ENCODE data around the gene FUT2. TPM values are rescaled to one million over a fixed set of nuclear protein-coding genes. Genes with fewer than 3 reads are reported as not detected.
"Not testable (repeated sequence)": the region's sequence is repeated elsewhere in the genome, so short reads cannot be mapped to it uniquely, and the experiment has no call there.

The FUT2 gene
- total RNA-seq, 6 experiments from 2014 or later, result not detected

DNA sequence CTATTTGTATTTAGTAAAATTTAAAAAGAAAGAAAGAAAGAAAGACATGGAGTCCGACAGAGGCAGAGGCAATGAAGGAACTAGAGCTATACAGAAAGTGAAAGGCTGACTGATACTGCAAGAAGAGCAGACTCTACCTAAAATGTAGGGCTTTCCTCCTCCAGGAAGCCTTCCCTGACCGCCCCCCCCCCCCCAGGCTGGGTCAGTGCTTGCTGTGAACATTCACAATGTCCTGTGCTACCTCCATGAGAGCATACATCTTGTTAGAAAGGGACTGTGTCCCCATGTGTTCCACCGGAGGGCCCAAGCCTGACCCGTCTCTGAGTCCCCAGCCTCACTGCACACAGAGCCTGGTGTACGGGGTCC is 44.1 kb upstream of the FUT2 start:
- DNase-seq, result no peak
- Mint-ChIP-seq H3K27me3 (ENCODE audit: insufficient read depth) (peaks cover 7% of the 10 kb centered on the region), H3K9me3 (no peaks in the 10 kb centered on the region), H3K4me3 (no peak overlapping the region), H3K4me1 (ENCODE audit: low read depth) (peaks cover 16% of the 10 kb centered on the region), H3K36me3 (ENCODE audit: low read depth) (no peaks in the 10 kb centered on the region), H3K27ac (no peak overlapping the region)
- TF ChIP-seq, protein P1, sequence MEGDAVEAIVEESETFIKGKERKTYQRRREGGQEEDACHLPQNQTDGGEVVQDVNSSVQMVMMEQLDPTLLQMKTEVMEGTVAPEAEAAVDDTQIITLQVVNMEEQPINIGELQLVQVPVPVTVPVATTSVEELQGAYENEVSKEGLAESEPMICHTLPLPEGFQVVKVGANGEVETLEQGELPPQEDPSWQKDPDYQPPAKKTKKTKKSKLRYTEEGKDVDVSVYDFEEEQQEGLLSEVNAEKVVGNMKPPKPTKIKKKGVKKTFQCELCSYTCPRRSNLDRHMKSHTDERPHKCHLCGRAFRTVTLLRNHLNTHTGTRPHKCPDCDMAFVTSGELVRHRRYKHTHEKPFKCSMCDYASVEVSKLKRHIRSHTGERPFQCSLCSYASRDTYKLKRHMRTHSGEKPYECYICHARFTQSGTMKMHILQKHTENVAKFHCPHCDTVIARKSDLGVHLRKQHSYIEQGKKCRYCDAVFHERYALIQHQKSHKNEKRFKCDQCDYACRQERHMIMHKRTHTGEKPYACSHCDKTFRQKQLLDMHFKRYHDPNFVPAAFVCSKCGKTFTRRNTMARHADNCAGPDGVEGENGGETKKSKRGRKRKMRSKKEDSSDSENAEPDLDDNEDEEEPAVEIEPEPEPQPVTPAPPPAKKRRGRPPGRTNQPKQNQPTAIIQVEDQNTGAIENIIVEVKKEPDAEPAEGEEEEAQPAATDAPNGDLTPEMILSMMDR (IDR thresholded peaks at IDR 0.05), result no peak

DNA sequence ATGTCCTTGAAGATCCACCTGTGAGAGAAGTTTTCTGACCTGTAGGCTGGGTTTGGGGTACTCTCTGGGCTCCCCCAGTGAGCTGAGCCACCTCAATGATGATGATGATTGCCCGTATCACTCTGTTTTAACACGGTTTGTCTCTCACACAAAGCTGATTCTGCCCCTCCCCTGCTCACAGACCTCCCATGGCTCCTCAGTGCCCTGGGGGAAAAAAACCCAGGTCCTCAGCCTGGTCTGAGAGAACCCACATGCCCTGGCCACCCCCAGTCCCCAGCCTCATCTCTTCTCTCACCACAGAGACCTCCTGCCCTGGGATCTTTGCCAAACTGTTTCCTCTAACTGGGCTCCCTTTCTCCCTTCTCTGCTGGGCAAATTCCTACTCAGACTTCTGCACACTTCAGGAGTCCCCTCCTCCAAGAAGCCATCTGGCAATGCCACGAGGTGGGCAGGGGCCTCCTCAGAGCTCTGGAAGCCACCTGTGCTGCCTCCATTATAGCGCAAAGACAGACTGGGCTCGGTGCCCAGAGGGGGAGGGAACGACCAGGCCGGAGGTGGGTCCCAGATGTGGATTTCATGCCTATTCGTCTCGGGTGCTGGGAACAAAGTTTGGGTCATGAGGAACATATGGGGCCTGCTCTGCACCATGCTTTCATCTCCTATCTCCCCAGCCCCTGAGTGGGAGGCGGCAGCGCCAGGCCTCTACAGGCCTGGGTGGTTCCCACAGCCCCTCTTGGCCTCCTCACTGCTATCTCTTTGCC is 41.3 kb upstream of the FUT2 start:
- no peak for DNase-seq
- Mint-ChIP-seq H3K36me3 (ENCODE audit: low read depth) (no peaks in the 10 kb centered on the region), H3K4me1 (ENCODE audit: low read depth) (peaks cover 18% of the 10 kb centered on the region), H3K27ac (no peak overlapping the region), H3K27me3 (ENCODE audit: insufficient read depth) (peaks cover 2% of the 10 kb centered on the region), H3K9me3 (no peaks in the 10 kb centered on the region), H3K4me3 (no peak overlapping the region)
- TF ChIP-seq, protein P1 (IDR thresholded peaks at IDR 0.05), result no peak

DNA sequence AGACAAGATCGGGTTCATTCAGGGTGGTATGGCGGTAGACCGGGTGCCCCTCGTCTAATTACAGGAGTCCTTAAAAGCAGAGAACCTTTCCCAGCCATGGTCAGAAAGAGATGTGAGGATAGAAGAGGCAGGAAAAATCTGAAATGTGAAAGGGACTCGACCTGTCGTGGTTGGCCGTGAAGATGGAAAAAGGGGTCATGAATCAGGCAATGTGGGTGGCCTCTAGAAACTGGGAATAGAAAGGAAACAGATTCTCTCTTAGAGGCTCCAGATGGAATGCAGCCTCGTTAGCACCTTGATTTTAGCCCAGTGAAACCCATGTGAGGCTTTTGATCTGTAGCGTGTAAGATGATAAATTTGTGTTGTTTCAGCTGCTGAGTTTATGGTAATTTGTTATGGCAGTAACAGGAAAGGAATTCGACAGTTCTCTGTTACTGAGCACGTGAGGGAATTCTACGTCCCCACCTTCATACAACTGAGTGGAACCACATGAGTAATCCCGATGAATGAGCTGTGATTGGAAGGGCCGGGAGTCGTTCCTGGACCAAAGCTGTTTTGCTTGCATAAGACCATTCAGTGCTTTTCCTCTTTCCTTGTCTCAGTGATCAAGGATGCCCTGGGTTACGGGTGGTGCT is 38.8 kb upstream of the FUT2 start:
- Mint-ChIP-seq H3K27me3 (ENCODE audit: insufficient read depth) (no peaks in the 10 kb centered on the region; the same call in 1 of the 2 replicates), H3K36me3 (ENCODE audit: low read depth) (no peaks in the 10 kb centered on the region), H3K4me1 (ENCODE audit: low read depth) (peaks cover 20% of the 10 kb centered on the region), H3K27ac (peak overlapping the region; percentile 57), H3K4me3 (peak overlapping the region; percentile 22), H3K9me3 (no peaks in the 10 kb centered on the region)
- DNase-seq, result peak; percentile 87
- TF ChIP-seq, protein P1 (IDR thresholded peaks at IDR 0.05), result no peak

DNA sequence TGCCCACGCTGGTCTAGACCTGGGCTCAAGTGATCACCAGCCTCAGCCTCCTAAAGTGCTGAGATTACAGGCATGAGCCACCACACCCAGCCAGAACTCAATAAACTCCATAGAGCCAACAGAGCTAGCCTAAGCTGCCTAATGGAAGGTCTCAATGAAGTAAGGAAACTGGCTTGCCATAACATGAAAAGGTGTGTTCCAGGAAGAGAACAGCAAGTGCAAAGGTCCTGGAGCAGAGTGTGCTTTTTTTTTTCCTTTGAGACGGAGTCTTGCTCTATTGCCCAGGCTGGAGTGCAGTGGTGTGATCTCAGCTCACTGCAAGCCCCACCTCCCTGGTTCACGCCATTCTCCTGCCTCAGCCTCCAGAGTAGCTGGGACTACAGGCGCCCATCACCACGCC is 37.9 kb upstream of the FUT2 start:
- peaks cover 20% of the 10 kb centered on the region for H3K4me1 Mint-ChIP-seq (ENCODE audit: low read depth)
- not testable (repeated sequence) for H3K27me3 Mint-ChIP-seq (ENCODE audit: insufficient read depth); H3K36me3 Mint-ChIP-seq (ENCODE audit: low read depth); H3K27ac Mint-ChIP-seq; H3K4me3 Mint-ChIP-seq; DNase-seq; H3K9me3 Mint-ChIP-seq

DNA sequence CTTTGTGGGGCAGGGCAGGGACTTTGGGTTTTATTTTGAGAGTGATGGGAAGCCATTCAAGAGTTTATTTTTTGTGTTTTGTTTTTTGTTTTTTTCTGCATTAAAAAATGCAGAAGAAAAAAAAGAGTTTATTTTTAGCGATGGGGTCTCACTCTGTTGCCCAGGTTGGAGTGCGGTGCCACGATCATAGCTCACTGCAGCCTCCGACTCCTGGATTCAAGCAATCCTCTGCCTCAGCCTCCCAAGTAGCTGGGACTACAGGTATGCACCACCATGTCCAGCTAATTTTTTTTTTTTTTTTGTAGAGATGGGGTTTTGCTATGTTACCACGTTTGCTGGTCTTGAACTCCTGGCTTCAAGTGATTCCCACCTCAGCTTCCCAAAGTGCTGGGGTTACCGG is 37.3 kb upstream of the FUT2 start:
- H3K4me1 Mint-ChIP-seq (ENCODE audit: low read depth), result peaks cover 20% of the 10 kb centered on the region
- no peak for DNase-seq
- H3K4me3 Mint-ChIP-seq, result no peak overlapping the region
- no peaks in the 10 kb centered on the region for H3K36me3 Mint-ChIP-seq (ENCODE audit: low read depth)
- no peaks in the 10 kb centered on the region; the same call in 1 of the 2 replicates for H3K27me3 Mint-ChIP-seq (ENCODE audit: insufficient read depth)
- TF ChIP-seq, protein P1 (IDR thresholded peaks at IDR 0.05), result no peak
- H3K9me3 Mint-ChIP-seq, result no peaks in the 10 kb centered on the region
- H3K27ac Mint-ChIP-seq, result no peak overlapping the region

DNA sequence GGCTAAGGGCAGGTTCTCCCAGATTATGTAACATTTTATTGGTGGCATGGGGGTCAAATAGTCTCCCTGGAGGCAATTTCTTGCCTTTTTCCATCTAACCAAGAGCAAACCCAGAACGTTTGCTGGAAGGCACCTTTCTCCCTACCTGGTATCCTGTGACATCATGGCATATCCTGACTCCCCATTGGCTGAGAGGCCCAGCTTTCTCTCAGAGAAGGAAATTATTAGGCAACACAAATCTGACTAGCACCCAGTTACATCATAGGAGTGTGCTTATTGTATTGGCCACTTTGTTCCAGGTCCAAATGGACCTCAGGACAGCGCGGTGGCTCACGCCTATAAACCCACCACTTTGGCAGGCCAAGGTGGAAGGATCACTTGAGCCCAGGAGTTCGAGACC is 36.0 kb upstream of the FUT2 start:
- Mint-ChIP-seq H3K36me3 (ENCODE audit: low read depth) (no peaks in the 10 kb centered on the region), H3K9me3 (no peaks in the 10 kb centered on the region), H3K4me1 (ENCODE audit: low read depth) (peaks cover 20% of the 10 kb centered on the region), H3K27ac (no peak overlapping the region), H3K4me3 (no peak overlapping the region), H3K27me3 (ENCODE audit: insufficient read depth) (no peaks in the 10 kb centered on the region)
- no peak for DNase-seq
- TF ChIP-seq, protein P1 (IDR thresholded peaks at IDR 0.05), result no peak

Data from HFFc6 (cell line).